HepG2 (cell line): Measurements from ENCODE around the gene TMEM131L. TPM values are rescaled to one million over a fixed set of nuclear protein-coding genes. Genes with fewer than 3 reads are reported as not detected.

ENCODE experiments used
- CBX2 ChIP-seq, 2 experiments: fragments of 200-600 bp in 1 of 2; sonication (generic); formaldehyde crosslinking in 1 of 2; IDR thresholded peaks; 2 replicates each; pipeline versions ENCODE4 v1.7.0 to v1.8.1; 2018 to 2022; ENCODE audit warnings: low read depth in 2 of 2, low read length in 1 of 2, mild to moderate bottlenecking in 1 of 2, missing genetic modification reagents in 1 of 2
- GFI1 ChIP-seq: sonication (generic); formaldehyde crosslinking; IDR thresholded peaks from 2 replicates; pipeline ENCODE4 v1.5.0; 2020; ENCODE audit warnings: missing genetic modification reagents, mild to moderate bottlenecking, borderline replicate concordance
- HMG20A ChIP-seq: IDR thresholded peaks from 2 replicates; pipeline ENCODE4 v1.6.1; 2016; ENCODE audit warnings: borderline replicate concordance
- ISX ChIP-seq: sonication (generic); formaldehyde crosslinking; conservative IDR thresholded peaks from 2 replicates; pipeline ENCODE4 v1.5.0; 2020; ENCODE audit warnings: missing genetic modification reagents
- KDM4B ChIP-seq: sonication (generic); formaldehyde crosslinking; IDR thresholded peaks from 2 replicates; pipeline ENCODE4 v1.4.0; 2020; ENCODE audit warnings: missing genetic modification reagents
- MAFF ChIP-seq: IDR thresholded peaks from 2 replicates; pipeline ENCODE4 v1.6.1; 2011; ENCODE audit warnings: low read depth, low read length, improper control_type of control experiment
- MEIS1 ChIP-seq: sonication (generic); formaldehyde crosslinking; IDR thresholded peaks from 2 replicates; pipeline ENCODE4 v1.9.0; 2021; ENCODE audit warnings: mild to moderate bottlenecking, missing genetic modification reagents, moderate library complexity, borderline replicate concordance
- MYNN ChIP-seq: sonication (generic); formaldehyde crosslinking; IDR thresholded peaks from 2 replicates; pipeline ENCODE4 v1.4.0; 2020; ENCODE audit warnings: mild to moderate bottlenecking, low read depth, missing genetic modification reagents
- NCOA1 ChIP-seq: sonication (generic); formaldehyde crosslinking; IDR thresholded peaks from 2 replicates; pipeline ENCODE4 v1.9.0; 2021; ENCODE audit warnings: missing genetic modification reagents
- NFKBIZ ChIP-seq: IDR thresholded peaks from 2 replicates; pipeline ENCODE4 v1.6.1; 2018; ENCODE audit warnings: missing genetic modification reagents, missing compliant biosample characterization
- RBM22 ChIP-seq: fragments of 200-400 bp; formaldehyde crosslinking; optimal IDR thresholded peaks from 2 replicates; pipeline ENCODE3; 2017; ENCODE audit warnings: mild to moderate bottlenecking, low read length, moderate library complexity
- REL ChIP-seq: sonication (generic); formaldehyde crosslinking; conservative IDR thresholded peaks from 2 replicates; pipeline ENCODE4 v1.8.0; 2022; ENCODE audit warnings: mild to moderate bottlenecking, missing genetic modification reagents, moderate library complexity
- SAP130 ChIP-seq: IDR thresholded peaks from 2 replicates; pipeline ENCODE4 v1.6.1; 2016; ENCODE audit warnings: low read depth
- SATB2 ChIP-seq: sonication (generic); formaldehyde crosslinking; IDR thresholded peaks from 2 replicates; pipeline ENCODE4 v1.5.0; 2020; ENCODE audit warnings: missing genetic modification reagents
- SIX4 ChIP-seq: sonication (generic); formaldehyde crosslinking; IDR thresholded peaks from 2 replicates; pipeline ENCODE4 v1.4.0; 2020; ENCODE audit warnings: missing genetic modification reagents
- SP1 ChIP-seq, 2 experiments: fragments of 450-650 bp in 1 of 2; sonication (generic) in 1 of 2; formaldehyde crosslinking in 1 of 2; IDR thresholded peaks; 2 replicates each; pipeline versions ENCODE4 v1.4.0 to v1.6.1; 2016 to 2020; ENCODE audit warnings: missing genetic modification reagents in 1 of 2
- THYN1 ChIP-seq: sonication (generic); formaldehyde crosslinking; IDR thresholded peaks from 2 replicates; pipeline ENCODE4 v1.8.1; 2023; ENCODE audit warnings: low read depth, mild to moderate bottlenecking, moderate library complexity, missing genetic modification reagents, borderline replicate concordance
- ZBTB8A ChIP-seq: sonication (generic); formaldehyde crosslinking; IDR thresholded peaks from 2 replicates; pipeline ENCODE4 v1.4.0; 2020; ENCODE audit warnings: mild to moderate bottlenecking, low read depth, missing genetic modification reagents, borderline replicate concordance
- ZFP41 ChIP-seq: sonication (generic); formaldehyde crosslinking; IDR thresholded peaks from 2 replicates; pipeline ENCODE4 v1.4.0; 2020; ENCODE audit warnings: mild to moderate bottlenecking, missing genetic modification reagents, borderline replicate concordance
- ZKSCAN5 ChIP-seq: sonication (generic); formaldehyde crosslinking; IDR thresholded peaks from 2 replicates; pipeline ENCODE4 v1.5.1; 2020; ENCODE audit warnings: mild to moderate bottlenecking, missing genetic modification reagents
- ZNF12 ChIP-seq: sonication (generic); formaldehyde crosslinking; IDR thresholded peaks from 2 replicates; pipeline ENCODE4 v1.5.0; 2020; ENCODE audit warnings: missing genetic modification reagents
- ZNF121 ChIP-seq: sonication (generic); formaldehyde crosslinking; IDR thresholded peaks from 2 replicates; pipeline ENCODE4 v1.5.0; 2020; ENCODE audit warnings: mild to moderate bottlenecking, missing genetic modification reagents
- ZNF451 ChIP-seq: sonication (generic); formaldehyde crosslinking; IDR thresholded peaks from 2 replicates; pipeline ENCODE4 v1.5.0; 2020; ENCODE audit warnings: mild to moderate bottlenecking, missing genetic modification reagents
- ZNF672 ChIP-seq: sonication (generic); formaldehyde crosslinking; IDR thresholded peaks from 2 replicates; pipeline ENCODE4 v1.8.1; 2022; ENCODE audit warnings: missing genetic modification reagents
- polyA plus RNA-seq, 8 experiments: library from polyadenylated mRNA; depleted of rRNA in 3 of 8; stranded (reverse) in 7 of 8; unstranded in 1 of 8; fragments of >200 nt; fragmentation: Illumina TruSeq in 4 of 8; extraction: Trizol in 4 of 8; gene quantifications; 2 replicates each; pipeline versions ENCODE4 v1.2.1 to v1.2.3, GENCODE V29; 2011 to 2016; ENCODE audit warnings: low read depth in 4 of 8, missing spikeins in 1 of 8, mixed read lengths in 1 of 8; ENCODE audit not compliant: insufficient read depth in 1 of 8
- total RNA-seq, 5 experiments: library from RNA; depleted of rRNA; stranded (reverse); fragments of >200 nt; fragmentation: Illumina TruSeq; extraction: Trizol; gene quantifications; 2 replicates each; pipeline ENCODE4 v1.2.3, GENCODE V29; 2016; ENCODE audit warnings: low read depth in 1 of 5
- TF ChIP-seq, protein P1 (sequence below): sonication (generic); formaldehyde crosslinking; IDR thresholded peaks from 2 replicates; pipeline ENCODE4 v1.9.0; 2022; ENCODE audit warnings: low read depth, missing genetic modification reagents
- TF ChIP-seq, protein P2 (sequence below): sonication (generic); formaldehyde crosslinking; IDR thresholded peaks from 2 replicates; pipeline ENCODE4 v1.5.0; 2020; ENCODE audit warnings: mild to moderate bottlenecking, missing genetic modification reagents, moderate library complexity

The TMEM131L gene
- total and polyA plus RNA-seq, 2 of the 13 experiments (the other 11 are each of a cell fraction or from before 2014, with no cell fraction given), result 2.2 to 4.5 TPM

DNA sequence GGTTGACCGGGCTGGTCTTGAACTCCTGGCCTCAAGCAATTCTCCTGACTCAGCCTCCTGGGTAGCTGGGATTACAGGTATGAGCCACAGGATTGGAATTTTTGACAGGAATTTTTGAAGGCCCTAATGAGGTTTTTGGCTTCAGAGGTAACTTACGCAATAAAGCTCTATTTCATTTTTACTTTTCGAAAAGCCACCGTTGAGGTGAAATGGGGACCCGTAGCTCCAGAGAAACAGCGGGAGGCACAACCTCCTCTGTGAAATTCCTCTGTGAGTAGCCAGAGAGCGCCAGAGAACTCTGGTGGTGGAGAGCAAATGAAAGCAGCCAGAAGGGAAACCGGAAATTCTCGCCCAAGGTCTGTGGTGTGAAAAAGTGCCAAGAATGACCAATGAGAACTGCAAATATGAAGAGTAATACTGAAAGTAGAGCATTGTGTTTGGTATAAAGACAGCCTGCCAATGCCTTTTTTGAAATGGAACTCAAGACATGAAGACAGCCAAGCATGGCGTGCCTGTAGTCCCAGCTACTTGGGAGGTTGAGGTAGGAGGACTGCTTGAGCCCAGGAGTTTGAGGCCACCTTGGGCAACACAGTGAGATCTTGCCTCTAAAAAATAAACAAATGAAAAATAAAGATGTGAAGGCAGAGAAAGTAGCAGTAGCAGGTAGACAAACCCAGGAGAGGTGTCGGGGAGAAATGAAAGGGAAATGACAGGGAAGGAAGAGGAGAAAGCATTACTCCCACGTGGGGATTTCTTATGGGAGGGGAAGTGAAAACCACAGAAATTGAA is 33.0 kb upstream of the TMEM131L start (continued):
- TF ChIP-seq GFI1 (CRISPR knock-in tag), result no peak
- TF ChIP-seq ZBTB8A (CRISPR knock-in tag), result no peak
- TF ChIP-seq NCOA1 (CRISPR knock-in tag), result no peak
- no peak for TF ChIP-seq ZNF451 (CRISPR knock-in tag)
- no peak for TF ChIP-seq ZFP41 (CRISPR knock-in tag)
- no peak for TF ChIP-seq ZNF121 (CRISPR knock-in tag)
- TF ChIP-seq MYNN (CRISPR knock-in tag), result no peak
- TF ChIP-seq SIX4 (CRISPR knock-in tag), result 0 out of 2 replicates have a peak, but pooled peaks have one; percentile 21
- no peak for TF ChIP-seq SATB2 (CRISPR knock-in tag)
- no peak for TF ChIP-seq ZNF12 (CRISPR knock-in tag)
- TF ChIP-seq, protein P1, sequence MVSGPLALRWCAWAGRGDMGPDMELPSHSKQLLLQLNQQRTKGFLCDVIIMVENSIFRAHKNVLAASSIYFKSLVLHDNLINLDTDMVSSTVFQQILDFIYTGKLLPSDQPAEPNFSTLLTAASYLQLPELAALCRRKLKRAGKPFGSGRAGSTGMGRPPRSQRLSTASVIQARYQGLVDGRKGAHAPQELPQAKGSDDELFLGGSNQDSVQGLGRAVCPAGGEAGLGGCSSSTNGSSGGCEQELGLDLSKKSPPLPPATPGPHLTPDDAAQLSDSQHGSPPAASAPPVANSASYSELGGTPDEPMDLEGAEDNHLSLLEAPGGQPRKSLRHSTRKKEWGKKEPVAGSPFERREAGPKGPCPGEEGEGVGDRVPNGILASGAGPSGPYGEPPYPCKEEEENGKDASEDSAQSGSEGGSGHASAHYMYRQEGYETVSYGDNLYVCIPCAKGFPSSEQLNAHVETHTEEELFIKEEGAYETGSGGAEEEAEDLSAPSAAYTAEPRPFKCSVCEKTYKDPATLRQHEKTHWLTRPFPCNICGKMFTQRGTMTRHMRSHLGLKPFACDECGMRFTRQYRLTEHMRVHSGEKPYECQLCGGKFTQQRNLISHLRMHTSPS, result no peak
- TF ChIP-seq SAP130 (CRISPR knock-in tag), result peak; percentile 49; the same call in 1 of the 2 replicates
- TF ChIP-seq HMG20A (CRISPR knock-in tag), result no peak
- TF ChIP-seq ZKSCAN5 (CRISPR knock-in tag), result no peak
- TF ChIP-seq THYN1 (CRISPR knock-in tag), result no peak
- TF ChIP-seq CBX2 (IDR thresholded peaks at IDR 0.05; ENCODE audit: low read depth, low read length), result no peak
- TF ChIP-seq CBX2 (CRISPR knock-in tag; IDR thresholded peaks at IDR 0.05; ENCODE audit: low read depth), result no peak
- TF ChIP-seq, protein P2, sequence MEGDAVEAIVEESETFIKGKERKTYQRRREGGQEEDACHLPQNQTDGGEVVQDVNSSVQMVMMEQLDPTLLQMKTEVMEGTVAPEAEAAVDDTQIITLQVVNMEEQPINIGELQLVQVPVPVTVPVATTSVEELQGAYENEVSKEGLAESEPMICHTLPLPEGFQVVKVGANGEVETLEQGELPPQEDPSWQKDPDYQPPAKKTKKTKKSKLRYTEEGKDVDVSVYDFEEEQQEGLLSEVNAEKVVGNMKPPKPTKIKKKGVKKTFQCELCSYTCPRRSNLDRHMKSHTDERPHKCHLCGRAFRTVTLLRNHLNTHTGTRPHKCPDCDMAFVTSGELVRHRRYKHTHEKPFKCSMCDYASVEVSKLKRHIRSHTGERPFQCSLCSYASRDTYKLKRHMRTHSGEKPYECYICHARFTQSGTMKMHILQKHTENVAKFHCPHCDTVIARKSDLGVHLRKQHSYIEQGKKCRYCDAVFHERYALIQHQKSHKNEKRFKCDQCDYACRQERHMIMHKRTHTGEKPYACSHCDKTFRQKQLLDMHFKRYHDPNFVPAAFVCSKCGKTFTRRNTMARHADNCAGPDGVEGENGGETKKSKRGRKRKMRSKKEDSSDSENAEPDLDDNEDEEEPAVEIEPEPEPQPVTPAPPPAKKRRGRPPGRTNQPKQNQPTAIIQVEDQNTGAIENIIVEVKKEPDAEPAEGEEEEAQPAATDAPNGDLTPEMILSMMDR (CRISPR knock-in tag), result peak; percentile 83
- TF ChIP-seq ISX (CRISPR knock-in tag), result no peak
- TF ChIP-seq KDM4B, result no peak
- no peak for TF ChIP-seq MAFF
- TF ChIP-seq MEIS1 (CRISPR knock-in tag), result no peak
- no peak for TF ChIP-seq NFKBIZ (CRISPR knock-in tag)
- TF ChIP-seq SP1 (IDR thresholded peaks at IDR 0.05), result no peak
- no peak for TF ChIP-seq SP1 (CRISPR knock-in tag; IDR thresholded peaks at IDR 0.05)
- no peak for TF ChIP-seq REL (CRISPR knock-in tag)
- TF ChIP-seq RBM22, result no peak
- no peak for TF ChIP-seq ZNF672 (CRISPR knock-in tag)
